B cell (primary cell): ENCODE results near the gene ZNF750. TPM values are rescaled to one million over a fixed set of nuclear protein-coding genes. Genes with fewer than 3 reads are reported as not detected.

ENCODE experiments used
- ATAC-seq: fragments of 200-7000 bp; cut with Tn5 transposase; one replicate; pipeline ENCODE4 v1.10.0; 2021; ENCODE audit warnings: low read depth, mild to moderate bottlenecking, moderate number of reproducible peaks, moderate library complexity
- CTCF ChIA-PET: fragments of 350-600 bp; sonication (Branson Sonifier 250); formaldehyde crosslinking; loops from one replicate; lab custom pipeline; 2021; ENCODE audit warnings: antibody characterized with exemption, inconsistent platforms; lab: Charles Lee
- POLR2A ChIA-PET: fragments of 350-600 bp; sonication (Branson Sonifier 250); formaldehyde crosslinking; loops from one replicate; lab custom pipeline; 2021; ENCODE audit warnings: antibody characterized with exemption; lab: Charles Lee
- DNase-seq: peaks from one replicate; pipeline ENCODE4 v3.0.0; 2013
- H2AFZ ChIP-seq: 2 replicates; pipeline ENCODE4 v1.6.1; 2012; ENCODE audit warnings: mild to moderate bottlenecking, low read depth, low read length; ENCODE audit not compliant: insufficient read depth, poor library complexity, severe bottlenecking
- H3K27ac ChIP-seq, 2 donors: 1 replicate in 1 of 2; 2 replicates in 1 of 2; pipeline ENCODE4 v1.5.1; 2012 to 2013; ENCODE audit warnings: low read length in 2 of 2, mild to moderate bottlenecking in 2 of 2, moderate library complexity in 1 of 2
- H3K27me3 ChIP-seq, 4 experiments: fragments of 200-600 bp in 1 of 4; sonication (generic) in 1 of 4; replicated peaks in 1 of 4; 1 replicate in 2 of 4; 2 replicates in 2 of 4; pipeline versions ENCODE4 v1.6.1 to v1.7.0; 2013 to 2016; ENCODE audit warnings: low read length in 3 of 4, mild to moderate bottlenecking in 2 of 4, mixed read lengths in 1 of 4, moderate library complexity in 1 of 4; ENCODE audit not compliant: insufficient read depth in 4 of 4, control insufficient read depth in 3 of 4; ENCODE audit errors: control extremely low read depth in 1 of 4
- H3K36me3 ChIP-seq, 2 experiments: replicated peaks in 1 of 2; 1 replicate in 1 of 2; 2 replicates in 1 of 2; pipeline versions ENCODE4 v1.6.1 to v1.7.1; 2013; ENCODE audit warnings: low read length in 1 of 2; ENCODE audit not compliant: insufficient read depth in 2 of 2, control insufficient read depth in 1 of 2; ENCODE audit errors: control extremely low read depth in 1 of 2, extremely low read depth in 1 of 2
- H3K4me1 ChIP-seq, 2 donors: fragments of 200-600 bp in 1 of 2; sonication (generic) in 1 of 2; 1 replicate in 1 of 2; 2 replicates in 1 of 2; pipeline versions ENCODE4 v1.5.1 to v1.6.1; 2013 to 2017; ENCODE audit warnings: low read length in 2 of 2; ENCODE audit not compliant: control insufficient read depth in 2 of 2, insufficient read depth in 2 of 2
- H3K4me2 ChIP-seq: replicated peaks from 2 replicates; pipeline ENCODE3; 2012; ENCODE audit warnings: mild to moderate bottlenecking, low read depth, low read length; ENCODE audit not compliant: poor library complexity, severe bottlenecking
- H3K4me3 ChIP-seq, 5 experiments: fragments of 200-600 bp in 1 of 5; sonication (generic) in 1 of 5; 1 replicate in 3 of 5; 2 replicates in 2 of 5; pipeline versions ENCODE4 v1.5.1 to v1.7.0; 2011 to 2016; ENCODE audit warnings: low read length in 4 of 5, mild to moderate bottlenecking in 4 of 5, low read depth in 2 of 5, control low read depth in 1 of 5, moderate library complexity in 1 of 5; ENCODE audit not compliant: insufficient read depth in 1 of 5; ENCODE audit errors: control extremely low read depth in 1 of 5, extremely low read depth in 1 of 5
- H3K79me2 ChIP-seq: fragments of 200-600 bp; sonication (generic); one replicate; pipeline ENCODE4 v1.6.0; 2016; ENCODE audit warnings: low read length; ENCODE audit not compliant: control insufficient read depth, insufficient read depth
- H3K9ac ChIP-seq: fragments of 200-600 bp; sonication (generic); 2 replicates; pipeline ENCODE4 v1.6.1; 2017; ENCODE audit warnings: mild to moderate bottlenecking, low read length, moderate library complexity
- H3K9me3 ChIP-seq, 3 donors: one replicate each; pipeline versions ENCODE4 v1.6.1 to v1.7.1; 2013; ENCODE audit warnings: low read length in 2 of 3; ENCODE audit not compliant: control insufficient read depth in 2 of 3, insufficient read depth in 1 of 3; ENCODE audit errors: control extremely low read depth in 1 of 3
- H4K20me1 ChIP-seq: 2 replicates; pipeline ENCODE4 v1.6.0; 2012; ENCODE audit warnings: mild to moderate bottlenecking, low read length; ENCODE audit not compliant: insufficient read depth, control insufficient read depth, poor library complexity, severe bottlenecking
- H3K27ac Mint-ChIP-seq: one replicate; pipeline ENCODE4 v1.8.0; 2021; ENCODE audit warnings: mixed read lengths
- H3K27me3 Mint-ChIP-seq: one replicate; pipeline ENCODE4 v1.8.0; 2021; ENCODE audit warnings: mixed read lengths
- H3K4me1 Mint-ChIP-seq: one replicate; pipeline ENCODE4 v1.8.0; 2021; ENCODE audit warnings: mixed read lengths
- H3K4me3 Mint-ChIP-seq: one replicate; pipeline ENCODE4 v1.8.0; 2021; ENCODE audit warnings: mixed read lengths
- H3K9me3 Mint-ChIP-seq: one replicate; pipeline ENCODE4 v1.8.0; 2022; ENCODE audit warnings: mixed read lengths; ENCODE audit not compliant: insufficient read depth
- EZH2 ChIP-seq: IDR thresholded peaks from 2 replicates; pipeline ENCODE4 v1.6.1; 2012; ENCODE audit warnings: borderline replicate concordance, low read depth, mild to moderate bottlenecking, moderate library complexity, low read length; ENCODE audit not compliant: insufficient read depth, poor library complexity, severe bottlenecking
- WGBS: methylation state at CpG from one replicate; pipeline ENCODE4 v1.1.5; 2013; ENCODE audit warnings: missing lambda C conversion rate; ENCODE audit not compliant: insufficient coverage; 5-methylcytosine and 5-hydroxymethylcytosine counted together
- intact Hi-C: fragments of 100-400 bp; cut with micrococcal nuclease; formaldehyde crosslinking; loops from one replicate; pipeline ENCODE4 v1.10.0; 2022
- polyA plus RNA-seq: library from polyadenylated mRNA; depleted of rRNA; stranded (reverse); fragments of >200 nt; gene quantifications from 2 replicates; pipeline ENCODE4 v1.2.3, GENCODE V29; 2012
- total RNA-seq, 2 donors: library from RNA; stranded (reverse); fragments of 120-200 nt in 1 of 2; gene quantifications; 1 replicate in 1 of 2; 2 replicates in 1 of 2; pipeline versions ENCODE4 v1.2.3 to v1.2.4, GENCODE V29; 2013 to 2022
- TF ChIP-seq, protein P1 (sequence below): fragments of 200-600 bp; IDR thresholded peaks from one replicate; pipeline ENCODE4 v1.8.0; 2022; ENCODE audit warnings: antibody characterized with exemption, mild to moderate bottlenecking

The ZNF750 gene
- total and polyA plus RNA-seq, 2 donors (not counting 1 experiment from before 2014, with no cell fraction given): not detected

DNA sequence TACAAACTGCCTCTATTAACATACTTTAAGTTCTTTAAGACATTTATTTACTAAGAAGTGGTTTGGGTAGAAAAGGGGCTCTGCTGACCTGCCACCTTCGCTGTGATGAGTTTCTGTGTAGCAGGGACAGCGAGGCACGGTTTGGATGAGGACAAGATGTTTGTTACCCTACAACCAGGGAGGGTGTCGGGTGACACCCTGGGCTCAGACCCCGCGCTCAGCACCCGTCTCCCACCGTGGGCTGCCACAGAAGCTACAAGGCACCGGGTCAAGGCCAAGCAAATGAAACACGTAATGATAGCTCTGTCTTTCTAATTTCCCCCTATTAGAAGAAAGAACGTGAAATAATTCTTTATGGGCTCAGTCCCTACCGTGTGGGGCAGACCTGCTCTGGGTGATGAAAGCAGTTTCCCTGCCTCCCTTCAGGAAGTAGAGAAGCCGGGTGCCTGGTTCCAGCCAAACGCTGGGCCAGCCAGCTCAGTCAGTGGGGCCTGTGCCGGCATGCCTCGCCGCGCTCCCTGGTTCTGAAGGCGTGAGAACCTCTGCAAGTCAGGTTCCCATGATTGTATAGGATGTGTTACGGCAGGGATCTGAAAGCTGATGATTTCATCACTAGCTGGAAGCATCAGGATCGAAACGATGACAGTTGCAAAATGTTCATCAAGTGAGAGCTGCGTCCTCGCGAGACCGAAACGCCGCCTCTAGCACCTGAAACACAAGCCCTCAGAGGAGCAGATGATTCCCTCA, 3.9 kb downstream of the ZNF750 start:
- no peak overlapping the region for H3K9ac ChIP-seq
- no peaks in the 10 kb centered on the region for H3K9me3 ChIP-seq
- POLR2A ChIA-PET: no interaction called here
- H3K4me1 ChIP-seq: no peaks in the 10 kb centered on the region
- Mint-ChIP-seq H3K27ac (no peak overlapping the region), H3K27me3 (no peaks in the 10 kb centered on the region), H3K4me1 (no peaks in the 10 kb centered on the region), H3K9me3 (no peaks in the 10 kb centered on the region), H3K4me3 (no peak overlapping the region)
- H3K36me3 ChIP-seq: peaks cover 0 to 4% of the 10 kb centered on the region in 2 experiments
- ATAC-seq: no peak
- intact Hi-C loops: no loop called here
- CTCF ChIA-PET: interaction anchor here (0.7 to 1.3 kb wide), 3 partner anchors 16 to 76 kb away, joined by 3 to 5 read pairs (median 3); no protein-coding TSS in a partner anchor
- H4K20me1 ChIP-seq: no peaks in the 10 kb centered on the region
- H3K79me2 ChIP-seq: no peaks in the 10 kb centered on the region
- no peak for DNase-seq
- H2AFZ ChIP-seq: no peak overlapping the region
- H3K27me3 ChIP-seq: no peaks in the 10 kb centered on the region
- H3K27ac ChIP-seq: no peak overlapping the region
- H3K4me2 ChIP-seq: no peak overlapping the region
- 99% methylated on average over 23 of the region's 28 CpGs for WGBS
- no peak overlapping the region for H3K4me3 ChIP-seq
- TF ChIP-seq, protein P1, sequence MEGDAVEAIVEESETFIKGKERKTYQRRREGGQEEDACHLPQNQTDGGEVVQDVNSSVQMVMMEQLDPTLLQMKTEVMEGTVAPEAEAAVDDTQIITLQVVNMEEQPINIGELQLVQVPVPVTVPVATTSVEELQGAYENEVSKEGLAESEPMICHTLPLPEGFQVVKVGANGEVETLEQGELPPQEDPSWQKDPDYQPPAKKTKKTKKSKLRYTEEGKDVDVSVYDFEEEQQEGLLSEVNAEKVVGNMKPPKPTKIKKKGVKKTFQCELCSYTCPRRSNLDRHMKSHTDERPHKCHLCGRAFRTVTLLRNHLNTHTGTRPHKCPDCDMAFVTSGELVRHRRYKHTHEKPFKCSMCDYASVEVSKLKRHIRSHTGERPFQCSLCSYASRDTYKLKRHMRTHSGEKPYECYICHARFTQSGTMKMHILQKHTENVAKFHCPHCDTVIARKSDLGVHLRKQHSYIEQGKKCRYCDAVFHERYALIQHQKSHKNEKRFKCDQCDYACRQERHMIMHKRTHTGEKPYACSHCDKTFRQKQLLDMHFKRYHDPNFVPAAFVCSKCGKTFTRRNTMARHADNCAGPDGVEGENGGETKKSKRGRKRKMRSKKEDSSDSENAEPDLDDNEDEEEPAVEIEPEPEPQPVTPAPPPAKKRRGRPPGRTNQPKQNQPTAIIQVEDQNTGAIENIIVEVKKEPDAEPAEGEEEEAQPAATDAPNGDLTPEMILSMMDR: no peak
- TF ChIP-seq EZH2: no peak

DNA sequence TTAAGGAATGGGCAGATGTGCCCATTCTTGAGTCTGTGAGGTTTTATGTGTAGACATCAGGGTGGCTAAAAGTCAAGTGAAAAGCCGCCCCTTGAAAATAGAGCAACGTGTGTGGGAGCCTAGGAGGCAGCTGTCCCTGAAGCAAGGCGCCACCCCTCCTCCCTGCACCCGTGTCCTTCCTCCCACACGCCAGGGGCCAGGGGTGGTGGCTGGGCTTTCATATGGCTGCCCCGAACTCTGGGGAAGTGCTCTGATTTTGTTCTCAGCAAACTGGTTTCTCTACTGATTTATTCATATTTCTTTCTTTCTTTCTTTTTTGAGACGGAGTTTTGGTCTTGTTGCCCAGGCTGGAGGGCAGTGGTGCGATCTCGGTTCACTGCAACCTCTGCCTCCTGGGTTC, 4.7 kb downstream of the ZNF750 start:
- Histone ChIP-seq H3K4me1 (no peaks in the 10 kb centered on the region), H4K20me1 (no peaks in the 10 kb centered on the region), H3K27ac (no peak overlapping the region), H2AFZ (no peak overlapping the region), H3K4me3 (no peak overlapping the region), H3K79me2 (no peaks in the 10 kb centered on the region), H3K4me2 (no peak overlapping the region), H3K9me3 (no peaks in the 10 kb centered on the region), H3K36me3 (peaks cover 0 to 11% of the 10 kb centered on the region in 2 experiments), H3K27me3 (no peaks in the 10 kb centered on the region), H3K9ac (no peak overlapping the region)
- Mint-ChIP-seq H3K27me3 (no peaks in the 10 kb centered on the region), H3K4me3 (no peak overlapping the region), H3K9me3 (no peaks in the 10 kb centered on the region), H3K27ac (no peak overlapping the region), H3K4me1 (no peaks in the 10 kb centered on the region)
- 90% methylated on average over 2 of the region's 9 CpGs for WGBS
- ChIA-PET POLR2A (interaction anchor here (0.7 kb wide), 1 partner anchor 28 kb away, joined by 3 read pairs; no protein-coding TSS in a partner anchor), CTCF (interaction anchor here (1.3 kb wide), 1 partner anchor 15 kb away, joined by 3 read pairs; no protein-coding TSS in a partner anchor)
- intact Hi-C loops: no loop called here
- no peak for TF ChIP-seq EZH2
- TF ChIP-seq, protein P1: no peak
- ATAC-seq (no peak), DNase-seq (no peak)
